GM19238 (cell line): Measurements from ENCODE around the gene ATXN1.
A peak's percentile ranks its signal among the peaks of the same experiment; 100 is the strongest.
"Not testable (repeated sequence)": the region's sequence is repeated elsewhere in the genome, so short reads cannot be mapped to it uniquely, and the experiment has no call there.

Source experiments
- DNase-seq: peaks from one replicate; pipeline ENCODE4 v3.0.0; 2011; ENCODE audit warnings: low spot score; ENCODE audit not compliant: insufficient read length

Gene ATXN1

GRCh38 chr6:16760516-16761470 lies at the start of gene ATXN1:
TSS of gene ATXN1 (minus strand) at chr6:16761460.
- DNase-seq: peak; percentile 41

- no peak for DNase-seq
Measured at GRCh38 chr6:16810411-16810810, 49.2 kb upstream of the ATXN1 start.

GRCh38 chr6:16809753-16810358 lies 48.6 kb upstream of the ATXN1 start:
- DNase-seq: no peak

GRCh38 chr6:16807956-16808355 lies 46.7 kb upstream of the ATXN1 start:
- no peak for DNase-seq

- no peak for DNase-seq
Measured at GRCh38 chr6:16806363-16806762, 45.1 kb upstream of the ATXN1 start.

GRCh38 chr6:16805243-16805950 lies 44.1 kb upstream of the ATXN1 start:
- no peak for DNase-seq

GRCh38 chr6:16804546-16805242 lies 43.4 kb upstream of the ATXN1 start:
- no peak for DNase-seq

- no peak for DNase-seq
Measured at GRCh38 chr6:16803294-16804200, 42.3 kb upstream of the ATXN1 start.

GRCh38 chr6:16802071-16802470 lies 40.8 kb upstream of the ATXN1 start:
- DNase-seq: no peak

- no peak for DNase-seq
Measured at GRCh38 chr6:16800942-16801341, 39.7 kb upstream of the ATXN1 start.

GRCh38 chr6:16800341-16800740 lies 39.1 kb upstream of the ATXN1 start:
- no peak for DNase-seq

- DNase-seq: no peak
Measured at GRCh38 chr6:16799279-16800193, 38.3 kb upstream of the ATXN1 start.

- no peak for DNase-seq
Measured at GRCh38 chr6:16793828-16794412, 32.7 kb upstream of the ATXN1 start.

- no peak for DNase-seq
Measured at GRCh38 chr6:16789329-16790038, 28.2 kb upstream of the ATXN1 start.

- no peak for DNase-seq
Measured at GRCh38 chr6:16787128-16787682, 25.9 kb upstream of the ATXN1 start.

GRCh38 chr6:16785496-16785895 lies 24.2 kb upstream of the ATXN1 start:
- no peak for DNase-seq

- not testable (repeated sequence) for DNase-seq
Measured at GRCh38 chr6:16784957-16785356, 23.7 kb upstream of the ATXN1 start.

GRCh38 chr6:16783952-16784565 lies 22.8 kb upstream of the ATXN1 start:
- no peak for DNase-seq
